Liver (tissue), 3 donors: ENCODE results near the gene SV2B.

Experiments
- GABPA ChIP-seq, 2 donors: IDR thresholded peaks in 1 of 2; conservative IDR thresholded peaks in 1 of 2; 2 replicates each; pipeline ENCODE4 v1.6.1; 2016; ENCODE audit warnings: antibody characterized with exemption in 2 of 2, mild to moderate bottlenecking in 1 of 2, moderate library complexity in 1 of 2
- RAD21 ChIP-seq, 2 donors: IDR thresholded peaks; 2 replicates each; pipeline ENCODE4 v1.6.1; 2016; ENCODE audit warnings: antibody characterized with exemption in 2 of 2, mild to moderate bottlenecking in 2 of 2
- TAF1 ChIP-seq: conservative IDR thresholded peaks from 2 replicates; pipeline ENCODE4 v1.6.1; 2016; ENCODE audit warnings: antibody characterized with exemption, mild to moderate bottlenecking
- YY1 ChIP-seq: IDR thresholded peaks from 2 replicates; pipeline ENCODE4 v1.6.1; 2016; ENCODE audit warnings: antibody characterized with exemption, mild to moderate bottlenecking
- ZBTB33 ChIP-seq: IDR thresholded peaks from 2 replicates; pipeline ENCODE4 v1.6.1; 2016; ENCODE audit warnings: antibody characterized with exemption
- TF ChIP-seq, protein P1 (sequence below): fragments of 150-350 bp; IDR thresholded peaks from 2 replicates; pipeline ENCODE4 v1.5.1; 2017; ENCODE audit warnings: improper control_type of control experiment, low read depth, low read length; ENCODE audit not compliant: missing input control
- donor health status: healthy.
- donor health status: healthy.

GRCh38 chr15:91098451-91098850 lies 1.6 kb upstream of the SV2B start:
- no peak for TF ChIP-seq RAD21 (IDR thresholded peaks at IDR 0.05)
- TF ChIP-seq, protein P1, sequence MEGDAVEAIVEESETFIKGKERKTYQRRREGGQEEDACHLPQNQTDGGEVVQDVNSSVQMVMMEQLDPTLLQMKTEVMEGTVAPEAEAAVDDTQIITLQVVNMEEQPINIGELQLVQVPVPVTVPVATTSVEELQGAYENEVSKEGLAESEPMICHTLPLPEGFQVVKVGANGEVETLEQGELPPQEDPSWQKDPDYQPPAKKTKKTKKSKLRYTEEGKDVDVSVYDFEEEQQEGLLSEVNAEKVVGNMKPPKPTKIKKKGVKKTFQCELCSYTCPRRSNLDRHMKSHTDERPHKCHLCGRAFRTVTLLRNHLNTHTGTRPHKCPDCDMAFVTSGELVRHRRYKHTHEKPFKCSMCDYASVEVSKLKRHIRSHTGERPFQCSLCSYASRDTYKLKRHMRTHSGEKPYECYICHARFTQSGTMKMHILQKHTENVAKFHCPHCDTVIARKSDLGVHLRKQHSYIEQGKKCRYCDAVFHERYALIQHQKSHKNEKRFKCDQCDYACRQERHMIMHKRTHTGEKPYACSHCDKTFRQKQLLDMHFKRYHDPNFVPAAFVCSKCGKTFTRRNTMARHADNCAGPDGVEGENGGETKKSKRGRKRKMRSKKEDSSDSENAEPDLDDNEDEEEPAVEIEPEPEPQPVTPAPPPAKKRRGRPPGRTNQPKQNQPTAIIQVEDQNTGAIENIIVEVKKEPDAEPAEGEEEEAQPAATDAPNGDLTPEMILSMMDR = no peak
- TF ChIP-seq YY1 = no peak
- TF ChIP-seq TAF1 = no peak
- TF ChIP-seq ZBTB33 = no peak
- TF ChIP-seq GABPA (IDR thresholded peaks at IDR 0.05 in 1 of 2, conservative IDR thresholded peaks at IDR 0.05 in 1 of 2) = no peak
